ENCODE results near the gene AMDHD2.

DNA sequence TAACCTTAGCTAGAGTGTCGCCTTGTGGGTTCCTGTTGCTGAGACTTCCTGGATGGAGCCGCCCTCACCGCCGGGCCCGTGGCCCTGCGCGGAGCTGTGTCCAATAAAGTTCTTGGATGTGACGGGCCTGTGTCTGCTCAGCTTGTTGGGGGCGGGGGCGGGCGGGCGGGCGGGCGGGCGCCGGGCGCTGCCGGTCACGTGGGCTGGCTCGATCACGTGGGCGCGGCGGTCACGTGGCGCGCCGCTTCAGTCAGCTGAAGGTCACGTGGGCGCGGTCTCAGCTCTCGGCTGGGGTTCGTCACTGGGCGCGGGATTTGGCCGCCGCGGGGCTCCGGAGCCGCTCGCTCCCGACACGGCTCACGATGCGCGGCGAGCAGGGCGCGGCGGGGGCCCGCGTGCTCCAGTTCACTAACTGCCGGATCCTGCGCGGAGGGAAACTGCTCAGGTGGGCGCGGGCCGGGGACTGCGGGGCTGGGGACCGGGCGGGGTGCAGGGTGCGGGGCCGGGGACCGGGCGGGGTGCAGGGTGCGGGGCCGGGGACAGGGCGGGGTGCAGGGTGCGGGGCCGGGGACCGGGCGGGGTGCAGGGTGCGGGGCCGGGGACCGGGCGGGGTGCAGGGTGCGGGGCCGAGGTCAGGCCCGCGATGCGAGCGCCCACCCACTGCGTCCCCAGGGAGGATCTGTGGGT is at the start of gene AMDHD2:
- TF ChIP-seq, protein P1, sequence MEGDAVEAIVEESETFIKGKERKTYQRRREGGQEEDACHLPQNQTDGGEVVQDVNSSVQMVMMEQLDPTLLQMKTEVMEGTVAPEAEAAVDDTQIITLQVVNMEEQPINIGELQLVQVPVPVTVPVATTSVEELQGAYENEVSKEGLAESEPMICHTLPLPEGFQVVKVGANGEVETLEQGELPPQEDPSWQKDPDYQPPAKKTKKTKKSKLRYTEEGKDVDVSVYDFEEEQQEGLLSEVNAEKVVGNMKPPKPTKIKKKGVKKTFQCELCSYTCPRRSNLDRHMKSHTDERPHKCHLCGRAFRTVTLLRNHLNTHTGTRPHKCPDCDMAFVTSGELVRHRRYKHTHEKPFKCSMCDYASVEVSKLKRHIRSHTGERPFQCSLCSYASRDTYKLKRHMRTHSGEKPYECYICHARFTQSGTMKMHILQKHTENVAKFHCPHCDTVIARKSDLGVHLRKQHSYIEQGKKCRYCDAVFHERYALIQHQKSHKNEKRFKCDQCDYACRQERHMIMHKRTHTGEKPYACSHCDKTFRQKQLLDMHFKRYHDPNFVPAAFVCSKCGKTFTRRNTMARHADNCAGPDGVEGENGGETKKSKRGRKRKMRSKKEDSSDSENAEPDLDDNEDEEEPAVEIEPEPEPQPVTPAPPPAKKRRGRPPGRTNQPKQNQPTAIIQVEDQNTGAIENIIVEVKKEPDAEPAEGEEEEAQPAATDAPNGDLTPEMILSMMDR (IDR thresholded peaks at IDR 0.05; ENCODE audit: low read length): no peak
- TF ChIP-seq EZH2 (optimal IDR thresholded peaks at IDR 0.05; ENCODE audit: low read depth, low read length): no peak

Measured in MM.1S (cell line).